Heart left ventricle (tissue), 13 donors: ENCODE data around the gene STMND1.

ENCODE experiments used
- CTCF ChIP-seq, 12 donors: fragments of 200-600 bp; sonication (generic) in 4 of 12; IDR thresholded peaks; one replicate each; pipeline versions ENCODE4 v1.5.0 to v1.8.0; 2018 to 2022; ENCODE audit warnings: antibody characterized with exemption in 12 of 12, mild to moderate bottlenecking in 5 of 12
- POLR2A ChIP-seq, 2 donors: fragments of 450-650 bp; IDR thresholded peaks; one replicate each; pipeline ENCODE4 v1.6.1; 2017; ENCODE audit warnings: antibody characterized with exemption in 2 of 2, mild to moderate bottlenecking in 2 of 2, moderate library complexity in 2 of 2
- donor health status: ischemic (EF 13 %, LVEDD 7.1; RV severe dilation, severe dysfunction).
- donor health status: DM: no; HTN: yes; CAD: no.
- donor health status: DM: no; HTN: no; CAD: no.
- donor health status: ischemic (EF 25% LVEDD 6.9; RV normal size, moderate dysfunction).
- donor health status: ischemic (EF 25% LVEDD 5.7; RV mildly dilated, moderate dysfunction).
- donor health status: ischemic (EF 35%, LVEDD 5.7; RV mildly dilated, moderate dysfunction).
- donor health status: nonischemic (EF 11% LVEDD 7.7; RV severe dilation, severe dysfunction).
- donor health status: DM: yes; HTN: yes; CAD: no.
- donor health status: PGD.
- donor health status: ischemic (EF 29% LVEDD 5.4; RV normal size, mild dysfunction).
- donor health status: nonischemic (EF 23%, LVEDD 6.1; RV moderate dilation, normal function).

GRCh38 chr6:17096652-17097051 is 5.2 kb upstream of the STMND1 start:
- TF ChIP-seq POLR2A (IDR thresholded peaks at IDR 0.05) (no peak), CTCF (IDR thresholded peaks at IDR 0.05) (no peak)
